Fibroblast of pulmonary artery (primary cell): ENCODE results near the gene ATP6V1C2.

ENCODE experiments used
- DNase-seq: peaks from one replicate; pipeline ENCODE4 v3.0.0-alpha.2; 2010; ENCODE audit warnings: low read depth
- H3K4me3 ChIP-seq: replicated peaks from 2 replicates; pipeline ENCODE4 v1.5.1; 2011; ENCODE audit warnings: low read depth, mild to moderate bottlenecking, control low read depth, low read length, moderate library complexity
- TF ChIP-seq, protein P1 (sequence below): IDR thresholded peaks from 2 replicates; pipeline ENCODE4 v1.5.1; 2011; ENCODE audit warnings: mild to moderate bottlenecking, control low read depth, low read length, inconsistent platforms; ENCODE audit errors: missing control alignments

The ATP6V1C2 gene

DNA sequence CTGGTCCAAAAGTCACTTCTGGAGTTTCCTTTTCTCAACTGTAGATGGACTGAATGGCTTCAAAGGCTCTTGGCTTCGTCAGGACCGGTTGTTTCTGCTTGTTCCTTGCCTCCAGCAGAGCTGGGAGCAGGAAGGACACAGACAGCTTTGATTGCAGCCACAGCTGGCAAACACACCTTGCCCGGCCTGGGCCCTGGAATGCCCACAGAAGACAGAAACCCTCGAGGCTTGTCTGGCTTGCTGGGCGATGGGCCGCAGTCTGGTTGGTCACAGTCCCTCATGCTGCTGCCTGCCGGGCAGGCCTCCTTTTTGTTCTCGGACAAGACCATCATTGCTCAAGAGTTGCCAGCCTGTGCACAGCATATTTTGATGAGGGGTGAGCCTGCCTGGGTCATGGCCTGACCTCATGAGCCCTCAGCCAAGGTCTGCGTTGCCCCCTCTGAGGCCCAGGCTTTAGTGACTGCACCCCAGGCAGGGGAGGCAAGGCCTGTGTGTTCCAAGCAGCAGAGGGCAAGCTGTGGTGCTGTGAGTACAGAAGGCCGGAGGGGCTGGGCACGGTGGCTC is 37.8 kb downstream of the ATP6V1C2 start:
- H3K4me3 ChIP-seq, result no peak overlapping the region
- no peak for DNase-seq

DNA sequence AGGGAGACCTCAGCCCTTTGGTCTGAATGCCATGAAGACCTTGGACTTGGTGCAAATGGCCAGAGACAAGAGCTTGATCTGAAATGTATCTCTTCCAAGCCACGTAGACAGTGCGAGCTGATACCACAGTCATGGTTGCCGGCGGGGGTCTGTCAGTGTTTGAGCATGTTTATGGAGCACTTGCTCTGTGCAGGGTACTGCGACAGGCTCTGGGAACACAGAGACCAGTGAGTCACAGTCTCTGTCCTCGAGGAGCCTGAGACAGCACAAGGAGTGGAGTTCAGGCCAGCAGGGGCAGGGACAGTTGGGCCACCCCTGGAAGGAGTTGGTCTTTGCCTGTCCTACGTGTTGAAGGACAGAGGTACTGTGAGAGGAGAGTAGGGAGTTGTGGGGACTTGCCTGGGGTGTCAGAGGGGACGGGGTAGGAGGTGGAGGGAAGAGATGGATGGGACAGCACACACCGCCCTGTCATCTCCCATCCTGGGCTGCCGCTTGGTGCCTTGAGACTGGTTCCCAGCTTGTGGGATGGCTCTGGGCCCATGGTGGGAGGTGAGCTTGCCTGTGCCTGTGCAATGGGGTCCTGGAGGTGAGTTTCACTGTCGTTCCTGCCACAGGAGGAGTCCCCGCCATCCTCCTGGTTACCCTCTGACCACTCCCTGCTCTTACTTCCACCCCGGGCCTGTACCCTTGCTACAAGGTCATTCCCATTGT is 39.5 kb downstream of the ATP6V1C2 start:
- no peak overlapping the region for H3K4me3 ChIP-seq
- TF ChIP-seq, protein P1, sequence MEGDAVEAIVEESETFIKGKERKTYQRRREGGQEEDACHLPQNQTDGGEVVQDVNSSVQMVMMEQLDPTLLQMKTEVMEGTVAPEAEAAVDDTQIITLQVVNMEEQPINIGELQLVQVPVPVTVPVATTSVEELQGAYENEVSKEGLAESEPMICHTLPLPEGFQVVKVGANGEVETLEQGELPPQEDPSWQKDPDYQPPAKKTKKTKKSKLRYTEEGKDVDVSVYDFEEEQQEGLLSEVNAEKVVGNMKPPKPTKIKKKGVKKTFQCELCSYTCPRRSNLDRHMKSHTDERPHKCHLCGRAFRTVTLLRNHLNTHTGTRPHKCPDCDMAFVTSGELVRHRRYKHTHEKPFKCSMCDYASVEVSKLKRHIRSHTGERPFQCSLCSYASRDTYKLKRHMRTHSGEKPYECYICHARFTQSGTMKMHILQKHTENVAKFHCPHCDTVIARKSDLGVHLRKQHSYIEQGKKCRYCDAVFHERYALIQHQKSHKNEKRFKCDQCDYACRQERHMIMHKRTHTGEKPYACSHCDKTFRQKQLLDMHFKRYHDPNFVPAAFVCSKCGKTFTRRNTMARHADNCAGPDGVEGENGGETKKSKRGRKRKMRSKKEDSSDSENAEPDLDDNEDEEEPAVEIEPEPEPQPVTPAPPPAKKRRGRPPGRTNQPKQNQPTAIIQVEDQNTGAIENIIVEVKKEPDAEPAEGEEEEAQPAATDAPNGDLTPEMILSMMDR, result no peak
- DNase-seq, result no peak

More for the DNA sequence above, 37.8 kb downstream of the ATP6V1C2 start:
- TF ChIP-seq, protein P1, result no peak

DNA sequence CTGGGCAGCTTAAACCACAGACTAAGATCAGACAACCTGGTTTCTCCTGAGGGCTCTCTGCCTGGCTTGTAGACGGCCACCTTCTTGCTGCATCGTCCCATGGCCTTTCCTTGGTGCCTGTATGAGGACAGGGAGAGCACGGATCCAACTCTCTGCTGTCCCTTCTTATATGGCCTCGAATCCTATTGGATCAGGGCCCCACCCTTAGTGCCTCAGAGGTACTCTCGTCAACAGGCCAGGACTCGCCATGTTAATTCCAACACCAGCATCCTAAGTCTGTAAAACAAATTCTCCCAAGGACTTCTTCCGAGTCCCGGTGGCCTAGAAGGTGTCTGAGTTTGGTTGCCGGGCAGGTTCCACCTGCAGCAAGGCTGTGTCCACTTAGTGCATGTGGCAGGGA is 40.2 kb downstream of the ATP6V1C2 start:
- H3K4me3 ChIP-seq, result no peak overlapping the region
- TF ChIP-seq, protein P1, result no peak
- DNase-seq, result no peak

DNA sequence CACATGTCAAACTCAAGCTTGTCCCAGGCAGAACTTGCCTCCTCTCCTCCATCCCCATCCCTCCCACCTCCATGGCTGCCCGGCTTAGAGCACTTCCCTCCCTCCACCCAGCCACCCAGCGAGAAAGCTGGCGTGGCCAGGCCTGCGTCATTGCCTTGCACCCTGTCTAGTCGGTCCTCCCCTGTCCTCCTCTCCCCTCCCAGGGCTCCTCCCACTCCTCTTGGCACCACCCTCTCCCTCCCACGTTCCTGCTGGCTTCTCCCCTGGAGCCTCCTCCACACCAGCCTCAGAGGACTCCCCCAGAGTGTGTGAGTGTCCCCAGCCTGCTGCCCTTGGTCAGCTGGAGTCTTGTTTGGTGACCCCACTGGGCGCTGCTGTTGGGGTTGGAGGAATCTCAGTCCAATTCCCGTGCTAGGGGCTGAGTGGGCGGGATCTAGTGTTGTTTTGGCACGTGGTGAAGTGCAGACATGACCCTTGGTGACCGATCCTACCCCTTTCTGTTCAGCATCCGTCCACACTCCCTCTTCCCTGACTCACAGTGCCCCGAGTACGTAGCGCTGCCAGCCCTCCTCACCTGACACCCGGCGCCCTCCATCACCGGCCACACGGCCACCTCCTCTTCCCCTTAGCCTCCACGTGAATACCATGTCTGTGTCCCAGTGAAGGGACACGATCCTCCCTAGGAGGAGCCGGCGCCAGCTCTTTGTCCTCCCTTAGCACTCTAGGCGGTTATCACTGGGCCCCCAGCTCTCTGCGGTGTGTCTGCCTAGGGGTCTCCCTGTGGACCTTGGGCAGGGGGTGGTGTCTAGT is 41.4 kb downstream of the ATP6V1C2 start:
- peak overlapping the region; percentile 21 for H3K4me3 ChIP-seq
- TF ChIP-seq, protein P1, result no peak
- DNase-seq, result peak; percentile 74

DNA sequence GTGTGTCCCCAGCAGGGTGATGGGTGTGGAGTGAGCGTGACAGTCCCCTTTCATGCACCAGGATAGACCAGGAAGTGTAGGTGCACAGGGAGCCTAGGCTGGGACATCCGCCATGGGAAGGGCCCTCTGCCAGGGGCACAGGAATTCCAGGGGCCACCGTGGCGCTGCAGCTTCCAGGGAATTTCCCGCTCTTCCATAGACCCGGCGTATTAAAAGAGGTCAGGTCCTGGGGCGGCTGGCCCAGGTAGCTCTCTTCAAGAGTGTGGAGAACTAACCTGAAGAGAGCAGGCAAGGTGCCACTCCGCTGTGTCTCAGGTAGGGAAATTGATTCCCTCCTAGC is 42.0 kb downstream of the ATP6V1C2 start:
- TF ChIP-seq, protein P1, result no peak
- DNase-seq, result no peak

DNA sequence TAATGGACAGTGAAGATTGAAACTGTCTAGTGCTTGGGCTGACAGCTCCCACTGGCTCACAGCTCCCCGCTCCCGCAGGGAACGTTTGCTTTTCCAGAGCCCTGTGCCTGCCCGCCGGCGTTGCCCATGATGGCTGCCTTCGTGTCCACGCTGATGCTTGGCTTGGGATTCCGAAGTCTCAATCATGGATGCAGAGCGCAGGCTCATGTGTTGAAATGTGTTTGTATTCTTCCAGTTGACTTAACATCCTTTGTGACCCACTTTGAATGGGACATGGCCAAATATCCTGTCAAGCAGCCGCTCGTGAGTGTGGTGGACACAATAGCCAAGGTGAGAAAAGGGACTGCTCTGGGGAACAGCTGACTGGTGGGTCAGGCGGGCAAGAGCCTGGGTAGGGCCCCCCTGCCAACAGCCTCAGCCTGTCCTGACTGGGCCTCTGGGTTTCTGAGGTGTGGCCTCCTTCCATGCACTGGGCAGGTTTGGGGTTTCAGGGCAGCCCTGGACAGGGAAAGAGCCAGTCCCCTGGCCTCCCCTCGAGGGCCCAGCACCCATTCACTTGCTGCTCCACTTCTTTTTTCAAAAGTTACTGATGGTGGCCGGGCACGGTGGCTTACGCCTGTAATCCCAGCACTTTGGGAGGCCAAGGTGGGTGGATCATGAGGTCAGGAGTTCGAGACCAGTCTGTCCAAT is 42.8 kb downstream of the ATP6V1C2 start:
- H3K4me3 ChIP-seq, result no peak overlapping the region
- DNase-seq, result no peak
- TF ChIP-seq, protein P1, result no peak

More for the DNA sequence above, 42.0 kb downstream of the ATP6V1C2 start:
- no peak overlapping the region for H3K4me3 ChIP-seq
